ENCODE measurements around the gene KCNK15.

The KCNK15 gene

GRCh38 chr20:44704551-44704971 is 41.1 kb upstream of the KCNK15 start:
- TF ChIP-seq POLR2AphosphoS5 (IDR thresholded peaks at IDR 0.05; ENCODE audit: low read depth, low read length), result no peak
- TF ChIP-seq SIN3A (IDR thresholded peaks at IDR 0.05; ENCODE audit: borderline replicate concordance, insufficient read depth, low read length), result no peak
- TF ChIP-seq FOXP2 (optimal IDR thresholded peaks at IDR 0.05; ENCODE audit: borderline replicate concordance, extremely low read depth, extremely low read length, insufficient read depth), result no peak
- TF ChIP-seq TAF1 (IDR thresholded peaks at IDR 0.05; ENCODE audit: borderline replicate concordance, insufficient read depth, low read length), result no peak
- TF ChIP-seq REST (IDR thresholded peaks at IDR 0.05; ENCODE audit: insufficient read depth in 1 of 2, low read depth in 2 of 2, low read length in 2 of 2), result no peak

- TF ChIP-seq TAF1 (IDR thresholded peaks at IDR 0.05; ENCODE audit: borderline replicate concordance, insufficient read depth, low read length) (no peak), POLR2AphosphoS5 (IDR thresholded peaks at IDR 0.05; ENCODE audit: low read depth, low read length) (no peak), SIN3A (IDR thresholded peaks at IDR 0.05; ENCODE audit: borderline replicate concordance, insufficient read depth, low read length) (no peak)
Observed at GRCh38 chr20:44705364-44706094, 40.1 kb upstream of the KCNK15 start.

- TF ChIP-seq TAF1 (IDR thresholded peaks at IDR 0.05; ENCODE audit: borderline replicate concordance, insufficient read depth, low read length) (no peak), REST (IDR thresholded peaks at IDR 0.05; ENCODE audit: insufficient read depth in 1 of 2, low read depth in 2 of 2, low read length in 2 of 2) (no peak), FOXP2 (optimal IDR thresholded peaks at IDR 0.05; ENCODE audit: borderline replicate concordance, extremely low read depth, extremely low read length, insufficient read depth) (no peak), POLR2AphosphoS5 (IDR thresholded peaks at IDR 0.05; ENCODE audit: low read depth, low read length) (no peak), SIN3A (IDR thresholded peaks at IDR 0.05; ENCODE audit: borderline replicate concordance, insufficient read depth, low read length) (no peak)
Observed at GRCh38 chr20:44706301-44707017, 39.2 kb upstream of the KCNK15 start.

- TF ChIP-seq SIN3A (IDR thresholded peaks at IDR 0.05; ENCODE audit: borderline replicate concordance, insufficient read depth, low read length) (no peak), REST (IDR thresholded peaks at IDR 0.05; ENCODE audit: insufficient read depth in 1 of 2, low read depth in 2 of 2, low read length in 2 of 2) (no peak), TAF1 (IDR thresholded peaks at IDR 0.05; ENCODE audit: borderline replicate concordance, insufficient read depth, low read length) (no peak), FOXP2 (optimal IDR thresholded peaks at IDR 0.05; ENCODE audit: borderline replicate concordance, extremely low read depth, extremely low read length, insufficient read depth) (no peak), POLR2AphosphoS5 (IDR thresholded peaks at IDR 0.05; ENCODE audit: low read depth, low read length) (no peak)
Observed at GRCh38 chr20:44707018-44707579, 38.6 kb upstream of the KCNK15 start.

GRCh38 chr20:44709380-44709779 is 36.3 kb upstream of the KCNK15 start:
- no peak for TF ChIP-seq FOXP2 (optimal IDR thresholded peaks at IDR 0.05; ENCODE audit: borderline replicate concordance, extremely low read depth, extremely low read length, insufficient read depth)
- TF ChIP-seq TAF1 (IDR thresholded peaks at IDR 0.05; ENCODE audit: borderline replicate concordance, insufficient read depth, low read length), result no peak
- TF ChIP-seq POLR2AphosphoS5 (IDR thresholded peaks at IDR 0.05; ENCODE audit: low read depth, low read length), result no peak
- TF ChIP-seq SIN3A (IDR thresholded peaks at IDR 0.05; ENCODE audit: borderline replicate concordance, insufficient read depth, low read length), result no peak
- TF ChIP-seq REST (IDR thresholded peaks at IDR 0.05; ENCODE audit: insufficient read depth in 1 of 2, low read depth in 2 of 2, low read length in 2 of 2), result no peak

All from PFSK-1 (cell line).